ENCODE results near the gene OSBPL3.

OSBPL3 gene

DNA sequence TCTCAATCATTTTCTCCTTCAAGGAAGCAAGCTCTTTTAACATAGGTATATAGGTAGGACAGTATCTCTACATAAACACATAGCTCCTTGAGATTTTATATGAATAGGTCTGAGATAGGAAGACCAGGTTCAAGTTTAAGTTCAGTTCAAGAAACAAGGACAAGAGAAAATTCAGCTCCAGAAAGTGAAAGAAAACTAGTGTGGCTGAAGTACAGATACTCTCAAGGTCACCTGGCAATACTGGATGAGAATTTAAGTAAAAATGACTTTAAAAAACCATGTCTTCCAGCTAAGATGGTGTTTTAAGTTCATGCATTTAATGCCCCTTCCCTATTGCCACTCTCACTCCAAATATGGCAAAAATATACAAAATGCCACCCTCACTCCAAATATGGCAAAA, 91.3 kb downstream of the OSBPL3 start:
- no peak for DNase-seq

- DNase-seq, result no peak
Measured at GRCh38 chr7:24885716-24886115, 94.3 kb downstream of the OSBPL3 start.

DNA sequence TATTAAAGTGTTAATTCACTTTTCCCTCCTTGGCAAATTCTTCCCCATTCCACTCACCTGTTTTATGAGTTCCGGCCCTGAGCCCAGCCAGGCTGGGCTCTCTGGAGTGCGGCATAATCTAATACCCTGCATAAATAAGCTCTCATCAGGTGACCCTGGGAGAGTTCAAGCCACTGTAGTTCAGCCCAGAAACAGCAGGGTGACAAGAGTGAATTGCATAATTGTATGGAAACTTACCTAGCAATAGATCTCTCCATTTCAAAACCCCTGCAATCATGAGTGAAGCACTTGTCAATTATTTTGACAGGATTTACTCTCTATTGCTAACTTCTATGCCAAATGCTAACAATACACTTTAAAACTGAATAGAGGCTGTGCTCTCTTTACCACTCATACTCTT, 94.7 kb downstream of the OSBPL3 start:
- DNase-seq, result no peak

- no peak for DNase-seq
Measured at GRCh38 chr7:24884401-24884800, 95.6 kb downstream of the OSBPL3 start.

- DNase-seq, result no peak
Measured at GRCh38 chr7:24883622-24884013, 96.4 kb downstream of the OSBPL3 start.

DNA sequence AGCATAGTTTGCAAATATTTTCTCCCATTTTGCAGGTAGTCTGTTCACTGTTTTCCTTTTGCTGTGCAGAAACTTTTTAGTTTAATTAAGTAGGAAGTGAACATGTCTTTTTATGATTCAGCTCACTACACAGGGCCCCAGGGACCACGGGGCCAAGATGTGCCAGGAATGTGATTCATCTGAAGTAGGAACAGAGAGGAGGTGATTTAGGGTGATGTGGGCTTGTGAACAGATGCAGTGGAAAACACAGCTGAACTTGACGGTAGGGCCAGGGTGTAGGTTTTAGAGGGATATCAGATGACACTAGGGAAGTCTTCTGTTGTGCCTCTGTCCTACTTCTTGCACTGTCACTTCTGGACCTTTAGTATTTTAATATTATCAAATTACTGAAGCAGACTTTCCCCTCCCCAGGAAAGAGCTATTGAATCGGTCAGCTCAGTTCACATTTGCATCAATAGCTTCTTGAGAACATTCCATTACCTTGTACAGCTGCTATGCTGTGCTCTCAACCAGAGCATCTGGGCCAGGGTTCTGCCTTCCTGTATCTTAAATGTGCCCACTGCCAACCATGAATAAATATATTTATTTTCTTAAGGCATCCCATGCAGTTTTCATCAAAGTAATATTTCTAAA, 96.9 kb downstream of the OSBPL3 start:
- peak; percentile 84 for DNase-seq

GRCh38 chr7:24881623-24882022, 98.4 kb downstream of the OSBPL3 start:
- peak; percentile 15 for DNase-seq

GRCh38 chr7:24880886-24881285, 99.1 kb downstream of the OSBPL3 start:
- DNase-seq, result no peak

- DNase-seq, result no peak
Measured at GRCh38 chr7:24879291-24879690, 100.7 kb downstream of the OSBPL3 start.

- DNase-seq, result no peak
Measured at GRCh38 chr7:24877790-24878311, 102.1 kb downstream of the OSBPL3 start.

- DNase-seq, result no peak
Measured at GRCh38 chr7:24874791-24875190, 105.2 kb downstream of the OSBPL3 start.

DNA sequence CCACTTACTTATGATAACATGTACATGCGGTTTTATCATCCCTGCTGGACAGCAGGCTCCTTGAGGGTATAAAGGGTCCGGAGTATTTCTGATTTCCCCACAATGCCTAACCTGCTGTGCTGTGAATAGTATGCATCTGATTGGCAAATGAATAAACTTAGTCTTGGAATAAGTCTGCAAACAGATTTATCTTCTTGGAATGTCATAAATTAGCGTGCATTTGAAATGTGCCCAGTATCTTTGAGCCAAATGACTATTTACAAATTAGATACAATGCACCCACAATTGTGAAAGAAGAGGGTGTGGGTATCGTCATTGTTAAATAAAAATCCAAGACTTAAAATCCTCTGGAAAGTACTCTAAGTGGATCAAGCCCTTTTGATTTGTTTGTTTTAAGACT, 106.0 kb downstream of the OSBPL3 start:
- no peak for DNase-seq

DNA sequence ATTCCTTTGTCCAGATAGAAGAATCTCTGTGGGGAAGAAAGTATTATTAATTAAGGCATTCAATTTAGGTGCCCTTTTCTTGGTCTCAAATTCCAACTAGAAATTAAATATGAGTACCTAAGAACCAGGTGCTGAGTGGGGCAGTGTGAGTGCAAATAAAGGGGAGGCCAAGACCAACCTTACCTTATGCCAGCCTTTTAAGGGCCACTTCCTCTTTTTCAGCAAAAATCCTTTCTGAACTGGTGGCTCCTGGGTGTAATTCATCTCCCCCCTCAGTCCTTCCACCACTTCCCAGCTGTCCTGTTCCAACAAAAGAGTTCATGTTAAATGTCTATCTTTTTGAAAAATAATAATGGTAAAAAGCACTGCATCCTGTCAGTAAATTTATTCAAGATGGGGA, 108.2 kb downstream of the OSBPL3 start:
- no peak for DNase-seq

- DNase-seq, result no peak
Measured at GRCh38 chr7:24870766-24871165, 109.2 kb downstream of the OSBPL3 start.

DNA sequence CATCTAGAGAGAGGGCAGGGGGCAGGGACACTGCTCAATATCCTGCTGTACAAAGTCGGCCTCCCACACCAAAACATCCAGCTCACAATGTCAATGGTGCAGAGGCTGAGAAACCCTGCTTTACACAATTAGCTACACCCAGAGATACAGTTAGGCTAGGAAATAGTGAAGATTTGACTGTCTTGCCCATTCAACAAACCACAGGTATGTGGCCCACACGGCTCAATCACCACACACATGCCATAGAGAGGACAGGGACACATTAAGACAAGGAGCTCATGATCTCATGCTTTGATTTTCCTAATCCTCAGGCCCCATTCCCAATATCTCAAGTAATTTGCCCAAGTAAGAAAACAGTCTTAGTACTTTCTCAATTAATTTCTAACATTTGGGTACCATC, 110.4 kb downstream of the OSBPL3 start:
- DNase-seq, result no peak

GRCh38 chr7:24868741-24869140, 111.2 kb downstream of the OSBPL3 start:
- DNase-seq, result no peak

GRCh38 chr7:24866004-24866615, 113.9 kb downstream of the OSBPL3 start:
- DNase-seq, result no peak

- no peak for DNase-seq
Measured at GRCh38 chr7:24864214-24864817, 115.7 kb downstream of the OSBPL3 start.

GRCh38 chr7:24863626-24864025, 116.4 kb downstream of the OSBPL3 start:
- DNase-seq, result no peak

DNA sequence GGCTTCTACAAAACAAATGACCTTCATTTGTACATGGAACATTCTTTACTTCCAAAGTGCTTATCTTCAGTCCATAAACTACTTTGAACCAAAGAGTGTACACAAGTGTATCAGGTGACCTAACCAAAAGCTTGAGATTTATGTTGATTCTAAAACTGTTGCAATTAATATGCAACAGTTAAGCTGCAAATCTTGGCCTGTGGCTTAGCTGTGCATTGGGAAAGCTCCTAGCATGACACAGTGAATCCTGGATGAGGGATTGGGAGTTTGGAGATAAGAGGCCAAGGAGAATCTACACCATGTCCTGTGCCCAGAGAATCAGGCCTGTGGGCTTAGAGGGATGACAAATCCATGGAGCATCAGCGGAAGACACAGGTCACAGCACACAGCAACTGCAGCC, 117.5 kb downstream of the OSBPL3 start:
- no peak for DNase-seq

GRCh38 chr7:24861336-24861735, 118.6 kb downstream of the OSBPL3 start:
- DNase-seq, result no peak

DNA sequence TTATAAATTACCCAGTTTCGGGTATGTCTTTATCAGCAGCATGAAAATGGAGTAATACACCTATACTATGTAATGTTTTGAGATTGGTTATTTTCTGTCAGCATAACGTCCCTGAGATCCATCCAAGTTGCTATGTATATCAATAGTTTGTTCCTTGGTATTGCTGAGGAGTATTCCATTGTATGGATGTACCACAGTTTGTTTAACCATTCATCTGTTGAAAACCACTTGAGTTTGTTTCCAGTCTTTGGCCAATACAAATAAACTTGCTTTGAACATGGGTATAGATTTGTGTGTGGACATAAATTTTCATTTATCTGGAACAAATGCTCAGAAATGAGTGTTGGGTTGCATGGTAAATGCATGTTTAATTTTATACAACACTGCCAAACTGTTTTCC, 119.4 kb downstream of the OSBPL3 start:
- no peak for DNase-seq

GRCh38 chr7:24858108-24858977, 121.6 kb downstream of the OSBPL3 start:
- no peak for DNase-seq
